ENCODE data around the gene MYO1F.

DNA sequence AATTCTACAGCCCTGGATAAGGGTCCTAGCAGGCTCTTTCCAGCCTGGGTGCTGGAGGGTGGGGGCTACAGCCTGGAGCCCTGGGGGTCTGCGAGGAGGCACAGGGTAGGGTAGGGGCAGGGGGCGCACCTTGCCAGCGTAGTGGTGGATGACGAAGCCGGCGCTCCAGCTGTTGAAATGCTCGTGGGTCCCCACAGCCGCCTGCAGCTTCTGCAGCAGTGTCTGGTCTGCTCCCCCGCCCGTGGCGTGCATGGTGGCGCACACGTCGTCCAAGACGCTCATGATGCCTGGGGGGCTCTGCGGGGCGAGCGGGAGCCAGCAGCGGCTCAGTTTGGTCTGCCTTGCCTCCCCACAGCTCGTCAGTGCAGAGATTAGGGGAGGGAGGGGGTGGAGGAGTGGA is 33.1 kb downstream of the MYO1F start:
- no peak for TF ChIP-seq POLR2A (IDR thresholded peaks at IDR 0.05)
- TF ChIP-seq, protein P1, sequence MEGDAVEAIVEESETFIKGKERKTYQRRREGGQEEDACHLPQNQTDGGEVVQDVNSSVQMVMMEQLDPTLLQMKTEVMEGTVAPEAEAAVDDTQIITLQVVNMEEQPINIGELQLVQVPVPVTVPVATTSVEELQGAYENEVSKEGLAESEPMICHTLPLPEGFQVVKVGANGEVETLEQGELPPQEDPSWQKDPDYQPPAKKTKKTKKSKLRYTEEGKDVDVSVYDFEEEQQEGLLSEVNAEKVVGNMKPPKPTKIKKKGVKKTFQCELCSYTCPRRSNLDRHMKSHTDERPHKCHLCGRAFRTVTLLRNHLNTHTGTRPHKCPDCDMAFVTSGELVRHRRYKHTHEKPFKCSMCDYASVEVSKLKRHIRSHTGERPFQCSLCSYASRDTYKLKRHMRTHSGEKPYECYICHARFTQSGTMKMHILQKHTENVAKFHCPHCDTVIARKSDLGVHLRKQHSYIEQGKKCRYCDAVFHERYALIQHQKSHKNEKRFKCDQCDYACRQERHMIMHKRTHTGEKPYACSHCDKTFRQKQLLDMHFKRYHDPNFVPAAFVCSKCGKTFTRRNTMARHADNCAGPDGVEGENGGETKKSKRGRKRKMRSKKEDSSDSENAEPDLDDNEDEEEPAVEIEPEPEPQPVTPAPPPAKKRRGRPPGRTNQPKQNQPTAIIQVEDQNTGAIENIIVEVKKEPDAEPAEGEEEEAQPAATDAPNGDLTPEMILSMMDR (IDR thresholded peaks at IDR 0.05), result no peak
